ENCODE measurements around the gene FSTL5. TPM values are rescaled to one million over a fixed set of nuclear protein-coding genes. Genes with fewer than 3 reads are reported as not detected.

The FSTL5 gene
- total and polyA plus RNA-seq, 10 of the 15 experiments (the other 5 are each of a cell fraction or from before 2014, with no cell fraction given) = 0.04 to 2.4 (median 0.08) TPM; not detected in 4

- TF ChIP-seq E4F1 (IDR thresholded peaks at IDR 0.05; ENCODE audit: borderline replicate concordance, partially characterized antibody) (no peak), CREM (IDR thresholded peaks at IDR 0.05; ENCODE audit: low read depth) (0 out of 2 replicates have a peak, but pooled peaks have one; percentile 9), SMAD1 (IDR thresholded peaks at IDR 0.05; ENCODE audit: low read depth, partially characterized antibody) (no peak), MEF2A (IDR thresholded peaks at IDR 0.05; ENCODE audit: insufficient read depth, low read depth, low read length) (no peak), JUND (IDR thresholded peaks at IDR 0.05; ENCODE audit: low read depth, low read length) (no peak), MTA2 (IDR thresholded peaks at IDR 0.05; ENCODE audit: low read depth) (no peak), CHD4 (IDR thresholded peaks at IDR 0.05) (no peak), YBX1 (IDR thresholded peaks at IDR 0.05) (no peak), KDM1A (IDR thresholded peaks at IDR 0.05; ENCODE audit: borderline replicate concordance) (no peak), HCFC1 (IDR thresholded peaks at IDR 0.05; ENCODE audit: low read length) (no peak), ELK1 (IDR thresholded peaks at IDR 0.05; ENCODE audit: low read depth, low read length) (no peak), CBFB (IDR thresholded peaks at IDR 0.05; ENCODE audit: low read depth) (no peak), NR2F1 (conservative IDR thresholded peaks at IDR 0.05) (peak; percentile 61; the same call in 1 of the 2 replicates), E2F4 (IDR thresholded peaks at IDR 0.05; ENCODE audit: low read depth, low read length) (no peak), TBL1XR1 (IDR thresholded peaks at IDR 0.05; ENCODE audit: low read depth, low read length) (no peak), MLLT1 (IDR thresholded peaks at IDR 0.05) (no peak), NR2C2 (IDR thresholded peaks at IDR 0.05; ENCODE audit: borderline replicate concordance, control insufficient read depth, insufficient read length, low read depth) (no peak), KAT2A (conservative IDR thresholded peaks at IDR 0.05; ENCODE audit: control insufficient read depth, low read depth, low read length) (no peak), EZH2 (IDR thresholded peaks at IDR 0.05; ENCODE audit: borderline replicate concordance, control insufficient read depth, low read depth, low read length) (no peak), ZBED1 (IDR thresholded peaks at IDR 0.05; ENCODE audit: borderline replicate concordance) (no peak), MYC (IDR thresholded peaks at IDR 0.05; ENCODE audit: insufficient read depth, insufficient read length, insufficient replicate concordance, low read length, severe bottlenecking) (no peak), FOXK2 (IDR thresholded peaks at IDR 0.05) (no peak), EP300 (IDR thresholded peaks at IDR 0.05; ENCODE audit: borderline replicate concordance in 1 of 2, control insufficient read depth in 1 of 2, low read depth in 2 of 2, low read length in 2 of 2) (0 out of 4 replicates have a peak, but pooled peaks of 1 of the 2 experiments have one; percentile 6), BHLHE40 (IDR thresholded peaks at IDR 0.05; ENCODE audit: borderline replicate concordance in 1 of 2, low read depth in 2 of 2, low read length in 1 of 2) (no peak), ZZZ3 (IDR thresholded peaks at IDR 0.05; ENCODE audit: control insufficient read depth, insufficient read length, low read depth) (no peak)
Measured at GRCh38 chr4:161554372-161554990, 609.3 kb downstream of the FSTL5 start (continued).

Measured in GM12878 (cell line).